SH-SY5Y (cell line): ENCODE data around the gene TRMT61B.

ENCODE experiments used
- GATA2 ChIP-seq: IDR thresholded peaks from 2 replicates; pipeline ENCODE4 v1.6.1; 2011; ENCODE audit warnings: mild to moderate bottlenecking, low read depth, low read length
- GATA3 ChIP-seq: IDR thresholded peaks from 2 replicates; pipeline ENCODE4 v1.6.1; 2011; ENCODE audit warnings: low read depth, mild to moderate bottlenecking, low read length, moderate library complexity

DNA sequence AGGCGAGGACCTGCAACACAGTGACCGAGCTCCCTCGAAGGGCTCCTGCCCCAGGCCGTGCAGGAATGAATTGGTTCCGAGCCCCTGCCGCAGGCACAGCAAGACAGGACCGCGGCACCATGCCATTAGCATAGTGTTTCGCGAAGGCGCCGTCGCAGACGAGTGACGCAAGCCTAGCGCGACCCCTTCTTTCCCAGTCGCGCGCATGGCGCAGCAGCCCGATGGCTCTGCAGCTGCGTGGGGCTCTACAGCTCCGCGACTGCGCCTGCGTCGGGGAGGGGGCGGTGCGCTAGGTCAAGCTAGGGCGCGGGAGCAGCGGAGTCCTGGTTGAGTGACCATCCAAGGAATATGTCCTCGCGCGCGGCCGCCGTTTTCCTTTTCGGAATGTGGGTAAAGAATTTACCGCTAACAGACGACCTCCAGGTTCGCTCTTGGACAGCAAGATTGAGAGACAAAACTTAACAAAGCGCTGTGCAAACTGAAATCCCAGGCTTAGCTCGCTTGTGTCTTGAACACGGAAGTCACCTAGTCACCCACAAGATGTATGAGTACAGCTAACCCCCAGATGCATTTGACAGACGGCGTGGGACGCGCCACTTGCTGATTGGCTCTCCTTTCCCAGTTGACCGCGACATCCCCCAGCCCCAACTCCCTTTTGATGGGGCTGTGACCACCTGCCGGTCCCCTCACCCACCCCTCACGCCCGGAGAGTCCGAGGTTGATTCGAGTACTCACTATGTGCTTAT is at the start of gene TRMT61B:
- TF ChIP-seq GATA2 (no peak), GATA3 (no peak)
